Lung (tissue), 12 donors: ENCODE data around the gene INSRR. TPM values are rescaled to one million over a fixed set of nuclear protein-coding genes. Genes with fewer than 3 reads are reported as not detected.

Experiments
- ATAC-seq: fragments of 200-7000 bp; cut with Tn5 transposase; one replicate; pipeline ENCODE4 v1.9.1; 2020; ENCODE audit warnings: moderate number of reproducible peaks; ENCODE audit not compliant: insufficient read depth, low FRiP score
- DNase-seq, 3 donors: peaks; one replicate each; pipeline ENCODE4 v3.0.0-alpha.2; 2013 to 2017
- H3K27ac ChIP-seq, 2 donors: one replicate each; pipeline ENCODE4 v1.5.1; 2013; ENCODE audit warnings: mild to moderate bottlenecking in 2 of 2, moderate library complexity in 2 of 2, control low read depth in 1 of 2, inconsistent platforms in 1 of 2, low read depth in 1 of 2, low read length in 1 of 2
- H3K27me3 ChIP-seq, 3 donors: one replicate each; pipeline ENCODE4 v1.5.1; 2013; ENCODE audit warnings: low read length in 2 of 3; ENCODE audit not compliant: control insufficient read depth in 3 of 3, insufficient read depth in 3 of 3
- H3K36me3 ChIP-seq, 4 donors: one replicate each; pipeline ENCODE4 v1.5.1; 2013; ENCODE audit warnings: low read length in 4 of 4, mild to moderate bottlenecking in 1 of 4, moderate library complexity in 1 of 4; ENCODE audit not compliant: control insufficient read depth in 4 of 4, insufficient read depth in 4 of 4
- H3K4me1 ChIP-seq, 5 donors: one replicate each; pipeline ENCODE4 v1.5.1; 2013; ENCODE audit warnings: low read length in 5 of 5, mild to moderate bottlenecking in 2 of 5, moderate library complexity in 1 of 5; ENCODE audit not compliant: control insufficient read depth in 5 of 5, insufficient read depth in 5 of 5
- H3K4me3 ChIP-seq: one replicate; pipeline ENCODE4 v1.5.1; 2013; ENCODE audit warnings: mild to moderate bottlenecking, control low read depth, moderate library complexity
- H3K9ac ChIP-seq, 2 donors: one replicate each; pipeline ENCODE4 v1.5.1; 2013; ENCODE audit warnings: low read length in 2 of 2, control low read depth in 1 of 2; ENCODE audit not compliant: insufficient read depth in 1 of 2
- H3K9me3 ChIP-seq, 4 donors: one replicate each; pipeline ENCODE4 v1.5.1; 2013; ENCODE audit warnings: low read length in 3 of 4, mild to moderate bottlenecking in 1 of 4, moderate library complexity in 1 of 4; ENCODE audit not compliant: control insufficient read depth in 4 of 4, insufficient read depth in 3 of 4
- WGBS, 2 donors: extraction: QIAGEN DNeasy Blood & Tissue Kit; methylation state at CpG; one replicate each; pipeline ENCODE4 v1.1.7; 2013; 5-methylcytosine and 5-hydroxymethylcytosine counted together
- polyA plus RNA-seq, 2 donors: library from polyadenylated mRNA; stranded (reverse); fragments of 200-250 nt; gene quantifications; one replicate each; pipeline ENCODE4 v1.2.1, GENCODE V29; 2013
- total RNA-seq, 2 donors: library from RNA; depleted of rRNA in 1 of 2; stranded (reverse); fragments of >200 nt in 1 of 2; gene quantifications; one replicate each; pipeline ENCODE4 v1.2.1, GENCODE V29; 2014 to 2021
- TF ChIP-seq, protein P1 (sequence below): IDR thresholded peaks from 2 replicates; pipeline ENCODE4 v1.5.1; 2012; ENCODE audit warnings: mild to moderate bottlenecking; ENCODE audit errors: control extremely low read depth, extremely low read depth
- donor health status: control.
- donor health status: control.
- donor health status: Bipolar disorder and iron deficiency.
- donor health status: healthy.
- donor health status: DM: yes; HTN: yes; CAD: no.

Gene INSRR
- total and polyA plus RNA-seq, 4 donors: not detected

DNA sequence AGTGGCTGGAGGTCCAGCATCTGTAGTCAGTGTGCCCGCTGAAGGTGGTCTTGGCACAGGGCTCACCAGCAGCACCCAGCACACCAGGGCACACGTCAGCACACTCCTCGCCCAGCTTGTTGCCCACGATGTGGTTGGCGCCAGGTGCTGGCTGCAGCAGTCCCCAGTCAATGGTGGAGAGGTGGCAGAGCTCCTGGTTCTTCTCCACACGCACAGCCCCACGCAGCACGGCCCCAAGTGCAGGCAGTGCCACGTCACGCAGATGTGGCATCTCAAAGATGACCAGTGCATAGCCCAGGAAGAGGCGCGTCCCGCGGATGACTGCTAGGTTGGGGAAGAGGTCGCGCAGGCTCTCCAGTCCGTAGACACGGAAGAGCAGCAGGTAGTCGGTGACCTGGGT, 5.2 kb downstream of the INSRR start:
- Histone ChIP-seq H3K4me3 (no peak overlapping the region), H3K27me3 (peaks cover 3 to 52% (median 22%) of the 10 kb centered on the region in 3 donors), H3K9ac (no peak overlapping the region), H3K36me3 (no peaks in the 10 kb centered on the region), H3K27ac (no peak overlapping the region), H3K9me3 (no peaks in the 10 kb centered on the region), H3K4me1 (peaks cover 0 to 14% (median 4%) of the 10 kb centered on the region in 5 donors)
- 92 to 93% methylated on average over 19 of the region's 19 CpGs for WGBS, 2 donors
- TF ChIP-seq, protein P1, sequence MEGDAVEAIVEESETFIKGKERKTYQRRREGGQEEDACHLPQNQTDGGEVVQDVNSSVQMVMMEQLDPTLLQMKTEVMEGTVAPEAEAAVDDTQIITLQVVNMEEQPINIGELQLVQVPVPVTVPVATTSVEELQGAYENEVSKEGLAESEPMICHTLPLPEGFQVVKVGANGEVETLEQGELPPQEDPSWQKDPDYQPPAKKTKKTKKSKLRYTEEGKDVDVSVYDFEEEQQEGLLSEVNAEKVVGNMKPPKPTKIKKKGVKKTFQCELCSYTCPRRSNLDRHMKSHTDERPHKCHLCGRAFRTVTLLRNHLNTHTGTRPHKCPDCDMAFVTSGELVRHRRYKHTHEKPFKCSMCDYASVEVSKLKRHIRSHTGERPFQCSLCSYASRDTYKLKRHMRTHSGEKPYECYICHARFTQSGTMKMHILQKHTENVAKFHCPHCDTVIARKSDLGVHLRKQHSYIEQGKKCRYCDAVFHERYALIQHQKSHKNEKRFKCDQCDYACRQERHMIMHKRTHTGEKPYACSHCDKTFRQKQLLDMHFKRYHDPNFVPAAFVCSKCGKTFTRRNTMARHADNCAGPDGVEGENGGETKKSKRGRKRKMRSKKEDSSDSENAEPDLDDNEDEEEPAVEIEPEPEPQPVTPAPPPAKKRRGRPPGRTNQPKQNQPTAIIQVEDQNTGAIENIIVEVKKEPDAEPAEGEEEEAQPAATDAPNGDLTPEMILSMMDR: no peak
- no peak for DNase-seq
- ATAC-seq: no peak

DNA sequence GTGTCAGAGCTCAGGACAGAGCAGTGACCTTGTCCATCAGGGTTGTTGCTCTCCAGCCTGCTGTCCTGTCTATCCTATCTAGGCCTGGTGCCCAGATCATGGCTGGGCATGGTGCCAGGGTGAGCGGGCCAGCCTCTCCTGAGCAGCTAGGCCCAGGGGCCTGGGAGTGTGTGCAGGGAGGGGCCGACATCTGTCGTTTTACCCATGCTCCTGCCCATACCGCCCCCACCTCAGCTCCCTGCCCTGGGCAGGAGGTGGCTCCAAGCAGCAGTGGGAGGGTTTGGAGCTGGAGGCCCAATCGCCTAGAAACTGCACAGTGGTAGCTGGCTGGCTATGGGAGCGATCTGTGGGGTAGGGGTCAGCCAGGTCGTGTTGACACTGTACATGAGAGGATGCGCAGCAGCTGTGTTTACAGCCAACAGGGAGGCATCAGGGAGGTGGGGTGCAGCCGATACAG, 6.5 kb downstream of the INSRR start:
- H3K9ac ChIP-seq: no peak overlapping the region
- no peak overlapping the region for H3K27ac ChIP-seq
- H3K4me1 ChIP-seq: peaks cover 0 to 14% (median 4%) of the 10 kb centered on the region in 5 donors
- no peaks in the 10 kb centered on the region for H3K36me3 ChIP-seq
- ATAC-seq (no peak), DNase-seq (peak; percentile 72 to 85 (median 81))
- H3K27me3 ChIP-seq: peaks cover 3 to 55% (median 24%) of the 10 kb centered on the region in 3 donors
- H3K4me3 ChIP-seq: no peak overlapping the region
- TF ChIP-seq, protein P1: no peak
- WGBS, 2 donors: 43 to 70% methylated on average over 9 of the region's 9 CpGs
- no peaks in the 10 kb centered on the region for H3K9me3 ChIP-seq

- TF ChIP-seq, protein P1: no peak
- H3K9ac ChIP-seq: no peak overlapping the region
- ATAC-seq (no peak), DNase-seq (no peak)
- peaks cover 0 to 14% (median 4%) of the 10 kb centered on the region in 5 donors for H3K4me1 ChIP-seq
- H3K27ac ChIP-seq: no peak overlapping the region
- H3K36me3 ChIP-seq: no peaks in the 10 kb centered on the region
- 80 to 86% methylated on average over 17 of the region's 17 CpGs for WGBS, 2 donors
- H3K9me3 ChIP-seq: no peaks in the 10 kb centered on the region
- H3K4me3 ChIP-seq: no peak overlapping the region
- peaks cover 3 to 55% (median 24%) of the 10 kb centered on the region in 3 donors for H3K27me3 ChIP-seq
Measured at GRCh38 chr1:156851779-156852417, 7.0 kb downstream of the INSRR start.
